Stimulated activated naive B cell treated with anti-CD40 and anti-IgM and Interleukin-4, amounts not matched to agents 10 μg/mL and 1 μg/mL and 100 μg/mL, for 72 hours (primary cell): ENCODE results near the gene PI4KB.

Experiments
- ATAC-seq, 2 donors: fragments of 150-1000 bp; cut with Tn5 transposase; replicated peaks; 2 replicates each; pipeline ENCODE4 v1.10.0; 2021; ENCODE audit warnings: moderate library complexity in 1 of 2
- DNase-seq: peaks from one replicate; pipeline ENCODE4 v3.0.0; 2021
- H3K27ac Mint-ChIP-seq: one replicate; pipeline ENCODE4 v1.8.0; 2022; ENCODE audit warnings: mild to moderate bottlenecking, mixed read lengths
- H3K27me3 Mint-ChIP-seq, 2 donors: one replicate each; pipeline ENCODE4 v1.8.0; 2022; ENCODE audit warnings: mixed read lengths in 2 of 2
- H3K36me3 Mint-ChIP-seq, 2 donors: one replicate each; pipeline ENCODE4 v1.8.0; 2022; ENCODE audit warnings: mixed read lengths in 2 of 2, mild to moderate bottlenecking in 1 of 2
- H3K4me1 Mint-ChIP-seq, 2 donors: one replicate each; pipeline ENCODE4 v1.8.0; 2022; ENCODE audit warnings: mixed read lengths in 2 of 2, mild to moderate bottlenecking in 1 of 2
- H3K4me3 Mint-ChIP-seq, 2 donors: one replicate each; pipeline ENCODE4 v1.8.0; 2022; ENCODE audit warnings: mild to moderate bottlenecking in 2 of 2, mixed read lengths in 2 of 2, moderate library complexity in 1 of 2
- H3K9me3 Mint-ChIP-seq, 2 donors: one replicate each; pipeline ENCODE4 v1.8.0; 2022; ENCODE audit warnings: mixed read lengths in 2 of 2, mild to moderate bottlenecking in 1 of 2

The PI4KB gene

DNA sequence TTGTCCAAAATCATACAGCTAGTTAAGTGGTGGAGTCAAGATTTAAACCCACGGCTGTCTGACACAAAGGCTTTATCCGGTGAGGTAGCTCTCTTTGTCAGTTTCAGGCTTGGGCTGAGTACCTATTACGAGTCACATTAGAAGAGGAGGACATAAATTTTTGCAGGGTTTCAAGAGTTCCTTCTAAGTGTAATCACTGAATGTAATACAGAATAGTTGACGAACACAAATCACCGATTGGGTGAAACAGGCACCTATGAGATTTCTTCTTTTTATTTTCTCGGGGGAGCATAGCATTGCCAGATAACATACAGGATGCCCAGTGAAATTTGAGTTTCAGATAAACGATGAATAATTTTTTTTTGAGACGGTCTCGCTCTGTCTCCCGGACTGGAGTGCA, 71.8 kb downstream of the PI4KB start:
- DNase-seq: no peak

DNA sequence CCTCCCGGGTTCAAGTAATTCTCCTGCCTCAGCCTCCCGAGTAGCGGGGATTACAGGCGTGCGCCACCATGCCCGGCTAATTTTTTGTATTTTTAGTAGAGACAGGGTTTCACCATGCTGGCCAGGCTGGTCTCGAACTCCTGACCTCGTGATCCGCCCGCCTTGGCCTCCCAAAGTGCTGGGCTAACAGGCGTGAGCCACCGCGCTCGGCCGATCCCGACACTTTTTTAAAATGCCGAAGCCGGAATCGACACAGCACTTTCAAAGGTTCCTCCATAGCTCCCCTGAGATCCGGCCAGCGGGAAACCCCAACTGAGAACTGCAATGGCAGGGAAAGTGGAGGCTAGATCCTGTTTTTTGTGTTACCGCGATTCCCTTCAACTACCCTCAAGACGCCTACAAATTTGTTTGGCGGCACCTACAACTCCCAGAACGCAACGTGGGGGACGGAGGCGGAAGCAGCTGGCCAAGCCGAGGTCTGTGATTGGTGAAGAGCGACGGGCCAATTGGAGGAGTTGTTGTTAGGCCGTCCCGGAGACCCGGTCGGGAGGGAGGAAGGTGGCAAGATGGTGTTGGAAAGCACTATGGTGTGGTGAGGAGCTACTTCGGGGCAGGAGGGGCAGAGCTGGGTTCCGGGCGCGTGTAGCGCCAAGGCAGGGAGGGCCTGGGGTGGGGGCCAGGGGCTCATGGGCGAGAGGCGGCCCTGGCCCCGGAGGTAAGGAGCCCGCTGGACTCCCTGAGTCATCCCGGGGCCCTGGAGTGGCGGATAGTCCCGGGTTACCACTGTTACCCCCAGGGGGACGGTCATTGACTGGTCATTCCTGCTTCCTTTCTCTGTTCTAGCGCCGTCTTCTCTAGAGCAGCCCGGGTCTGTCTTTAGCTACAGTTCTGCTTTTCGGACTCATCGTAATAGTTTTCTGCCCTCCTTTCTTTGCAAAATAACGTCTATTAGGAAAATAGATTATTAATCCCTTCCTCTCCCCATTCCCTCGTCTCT, 72.7 kb downstream of the PI4KB start, which contains the start of gene PSMD4:
PSMD4 (plus strand) TSS at position 518 of the 997 bp plus-strand sequence; CDS start at position 567, 49 bp downstream.
- no peaks in the 10 kb centered on the region for H3K9me3 Mint-ChIP-seq
- H3K4me1 Mint-ChIP-seq: peaks cover 17 to 34% of the 10 kb centered on the region in 2 donors
- H3K27me3 Mint-ChIP-seq: no peaks in the 10 kb centered on the region
- DNase-seq: peak; percentile 93
- peaks cover 19 to 35% of the 10 kb centered on the region in 2 donors for H3K36me3 Mint-ChIP-seq
- H3K27ac Mint-ChIP-seq: peak within 1 kb of the TSS; percentile 97
- peak within 1 kb of the TSS; percentile 86 to 92 for H3K4me3 Mint-ChIP-seq
- ATAC-seq: peak; percentile 95 to 96

More for the DNA sequence above, 71.8 kb downstream of the PI4KB start:
- Mint-ChIP-seq H3K4me3 (peak overlapping the region; percentile 86 to 92), H3K9me3 (no peaks in the 10 kb centered on the region), H3K27me3 (no peaks in the 10 kb centered on the region), H3K27ac (peak overlapping the region; percentile 97), H3K36me3 (peaks cover 18 to 33% of the 10 kb centered on the region in 2 donors), H3K4me1 (peaks cover 17 to 34% of the 10 kb centered on the region in 2 donors)
- ATAC-seq: no peak

DNA sequence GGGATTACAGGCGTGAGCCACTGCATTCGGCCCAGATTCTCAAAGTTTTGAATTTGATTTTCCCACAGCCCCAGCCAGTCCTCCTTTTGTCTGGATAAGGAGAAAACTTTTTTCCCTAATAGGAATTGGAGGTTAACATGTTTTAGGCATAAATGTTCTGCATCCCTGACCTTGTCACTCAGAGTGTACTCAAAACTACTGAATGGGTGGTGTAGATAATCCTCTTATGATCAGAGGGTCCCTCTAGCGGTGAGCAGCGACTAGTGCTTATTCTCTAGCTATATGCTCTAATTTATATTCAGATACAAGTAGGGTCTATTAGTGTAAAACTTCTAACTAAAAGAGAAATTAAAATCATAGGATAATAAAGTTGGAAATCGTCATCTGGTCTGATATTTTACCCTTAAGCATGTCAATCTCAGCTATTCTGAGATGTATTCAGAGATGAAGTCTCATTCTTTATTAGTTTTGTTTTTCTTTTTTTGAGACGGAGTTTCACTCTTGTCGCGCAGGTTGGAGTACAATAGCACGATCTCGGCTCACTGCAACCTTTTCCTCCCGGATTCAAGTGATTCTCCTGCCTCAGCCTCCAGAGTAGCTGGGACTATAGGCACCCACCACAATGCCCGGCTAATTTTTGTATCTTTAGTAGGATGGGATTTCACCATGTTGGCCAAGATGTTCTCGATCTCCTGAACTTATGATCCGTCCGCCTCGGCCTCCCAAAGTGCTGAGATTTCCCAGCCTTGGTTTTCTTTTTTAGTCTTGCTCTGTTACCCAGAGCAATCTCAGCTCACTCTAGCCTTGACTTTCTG, 75.4 kb downstream of the PI4KB start:
- Mint-ChIP-seq H3K9me3 (no peaks in the 10 kb centered on the region), H3K4me1 (peaks cover 8 to 16% of the 10 kb centered on the region in 2 donors), H3K4me3 (no peak overlapping the region), H3K27ac (no peak overlapping the region), H3K27me3 (no peaks in the 10 kb centered on the region), H3K36me3 (peaks cover 26 to 40% of the 10 kb centered on the region in 2 donors)
- DNase-seq: peak; percentile 37
- peak; percentile 62 to 67 for ATAC-seq

DNA sequence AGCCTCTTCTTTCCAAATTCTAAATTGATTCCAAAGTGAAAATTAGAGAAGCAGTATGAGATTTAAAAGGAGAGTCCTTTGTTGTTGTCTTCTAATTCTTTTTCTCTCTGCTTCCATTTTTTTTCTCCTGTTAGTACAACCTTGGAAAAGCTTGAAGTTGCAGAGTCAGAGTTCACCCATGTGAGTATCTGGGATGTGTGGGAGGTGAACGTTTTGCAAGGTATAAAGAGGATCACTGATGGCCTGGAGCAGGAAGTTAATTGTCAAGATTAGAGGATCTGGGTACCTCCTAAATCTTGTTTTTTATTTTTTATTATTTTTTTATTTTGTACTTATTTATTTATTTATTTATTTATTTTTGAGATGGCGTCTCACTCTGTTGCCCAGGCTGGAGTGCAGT, 80.4 kb downstream of the PI4KB start:
- no peak for ATAC-seq
- H3K9me3 Mint-ChIP-seq: no peaks in the 10 kb centered on the region
- no peaks in the 10 kb centered on the region for H3K27me3 Mint-ChIP-seq
- H3K4me3 Mint-ChIP-seq: no peak overlapping the region
- H3K4me1 Mint-ChIP-seq: peaks cover 0 to 1% of the 10 kb centered on the region in 2 donors
- DNase-seq: no peak
- peaks cover 52 to 62% of the 10 kb centered on the region in 2 donors for H3K36me3 Mint-ChIP-seq
- peak overlapping the region; percentile 47 for H3K27ac Mint-ChIP-seq

DNA sequence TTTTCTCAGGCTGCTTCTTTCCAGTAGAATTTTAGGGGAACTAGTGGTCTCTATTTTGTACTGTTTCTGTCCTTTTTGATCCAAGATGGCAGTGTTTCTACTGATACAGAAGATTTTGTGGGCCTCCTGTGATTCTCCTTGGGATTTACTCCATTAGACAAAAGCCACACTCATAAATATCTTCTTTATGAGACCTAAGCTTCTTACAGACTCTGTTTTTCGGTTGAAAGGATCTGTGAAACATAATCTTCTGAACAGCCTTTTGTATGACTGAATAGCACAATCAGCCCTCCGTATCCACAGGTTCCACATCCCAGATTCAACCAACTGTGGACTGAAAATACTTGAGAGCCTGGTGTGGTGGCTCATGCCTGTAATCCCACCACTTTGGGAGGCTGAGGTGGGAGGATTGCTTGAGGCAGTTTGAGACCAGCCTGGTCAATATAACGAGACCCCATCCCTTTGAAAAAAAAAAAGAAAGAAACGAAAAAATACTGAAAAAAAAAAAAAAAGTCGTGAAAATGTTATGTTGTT, 83.5 kb downstream of the PI4KB start:
- Mint-ChIP-seq H3K36me3 (peaks cover 58 to 59% of the 10 kb centered on the region in 2 donors), H3K27ac (no peak overlapping the region), H3K4me3 (no peak overlapping the region), H3K27me3 (no peaks in the 10 kb centered on the region), H3K4me1 (no peaks in the 10 kb centered on the region), H3K9me3 (no peaks in the 10 kb centered on the region)
- no peak for ATAC-seq
- DNase-seq: no peak

DNA sequence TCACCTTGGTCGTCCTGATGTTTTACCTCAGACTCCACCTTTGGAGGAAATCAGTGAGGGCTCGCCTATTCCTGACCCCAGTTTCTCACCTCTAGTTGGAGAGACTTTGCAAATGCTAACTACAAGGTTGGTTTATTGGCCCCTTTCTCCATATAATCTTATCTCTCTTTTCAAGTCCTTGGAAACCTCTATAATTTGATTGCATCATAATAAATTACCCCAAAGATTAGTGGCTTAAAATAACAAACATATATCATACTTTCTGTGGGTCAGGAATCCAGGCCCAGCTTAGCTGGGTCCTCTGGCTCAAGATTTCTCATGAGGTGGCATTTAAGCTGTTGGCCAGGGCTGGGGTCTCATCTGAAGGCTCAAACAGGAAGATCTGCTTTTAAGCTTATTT, 84.8 kb downstream of the PI4KB start:
- H3K36me3 Mint-ChIP-seq: peaks cover 58 to 59% of the 10 kb centered on the region in 2 donors
- peaks cover 8 to 11% of the 10 kb centered on the region in 2 donors for H3K4me1 Mint-ChIP-seq
- H3K27me3 Mint-ChIP-seq: no peaks in the 10 kb centered on the region
- no peak for ATAC-seq
- peak overlapping the region; percentile 3 for H3K27ac Mint-ChIP-seq
- no peak overlapping the region for H3K4me3 Mint-ChIP-seq
- no peak for DNase-seq
- no peaks in the 10 kb centered on the region for H3K9me3 Mint-ChIP-seq
